GM19023 (cell line): ENCODE results near the gene UBE2O.
"Not testable (repeated sequence)": the region's sequence is repeated elsewhere in the genome, so short reads cannot be mapped to it uniquely, and the experiment has no call there.

Experiments used
- ATAC-seq: cut with Tn5 transposase; IDR thresholded peaks from one replicate; pipeline ENCODE4 v1.9.1; 2021; ENCODE audit warnings: mild to moderate bottlenecking, moderate library complexity; ENCODE audit not compliant: unreplicated experiment

The UBE2O gene

DNA sequence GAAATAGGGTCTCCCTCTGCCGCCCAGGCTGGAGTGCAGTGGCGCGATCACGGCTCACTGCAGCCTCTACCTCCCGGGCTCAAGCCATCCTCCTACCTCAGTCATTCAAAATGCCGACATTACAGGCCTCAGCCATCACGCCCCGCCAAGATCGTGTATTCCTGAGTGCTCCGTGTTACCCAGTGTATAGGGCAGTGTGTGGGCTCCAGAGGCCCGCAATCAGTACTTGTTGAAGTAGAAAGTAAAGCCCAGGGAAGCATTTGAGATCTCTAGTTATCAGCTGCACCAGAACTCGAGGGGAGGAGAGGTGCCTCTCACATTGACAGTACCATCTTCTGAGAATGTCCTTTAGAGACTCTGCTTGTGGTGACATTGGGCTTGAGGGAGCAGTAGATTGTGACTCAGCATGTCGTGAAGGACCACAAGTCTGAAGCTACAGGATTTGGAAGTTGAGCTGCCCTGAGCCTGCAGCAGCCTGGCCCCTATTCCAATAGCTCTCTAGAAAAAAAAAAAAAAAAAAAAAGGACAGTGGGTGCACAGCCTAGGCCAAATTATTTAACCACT is 98.1 kb downstream of the UBE2O start:
- ATAC-seq: no peak

DNA sequence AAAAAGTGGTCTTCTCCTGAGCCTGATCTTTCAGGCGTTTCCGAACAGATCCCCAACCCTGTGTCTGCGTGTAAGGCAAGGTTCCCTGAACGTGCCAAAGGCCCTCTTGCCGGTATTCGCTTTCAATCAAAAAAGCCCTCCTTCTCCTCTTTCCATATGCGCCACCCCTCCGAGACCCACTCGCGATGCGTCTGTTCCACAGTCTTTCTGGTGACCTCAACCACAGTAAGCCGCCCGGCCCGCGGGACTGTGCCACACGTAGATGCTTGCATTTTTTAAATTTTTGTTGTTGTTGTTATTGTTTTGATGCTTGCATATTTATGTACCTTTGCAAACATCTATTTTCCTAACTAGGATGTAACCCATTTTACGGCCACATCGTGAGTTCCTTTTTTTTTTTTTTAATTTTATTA is 98.6 kb downstream of the UBE2O start:
- no peak for ATAC-seq

- peak; percentile 91 for ATAC-seq
Measured at GRCh38 chr17:76353599-76354316, 99.2 kb downstream of the UBE2O start, which contains the start of gene PRPSAP1. TSS of gene PRPSAP1 (minus strand) at chr17:76353916. CDS start at chr17:76353703, 213 bp downstream.

GRCh38 chr17:76353004-76353598 is 99.9 kb downstream of the UBE2O start:
- ATAC-seq: peak; percentile 28

DNA sequence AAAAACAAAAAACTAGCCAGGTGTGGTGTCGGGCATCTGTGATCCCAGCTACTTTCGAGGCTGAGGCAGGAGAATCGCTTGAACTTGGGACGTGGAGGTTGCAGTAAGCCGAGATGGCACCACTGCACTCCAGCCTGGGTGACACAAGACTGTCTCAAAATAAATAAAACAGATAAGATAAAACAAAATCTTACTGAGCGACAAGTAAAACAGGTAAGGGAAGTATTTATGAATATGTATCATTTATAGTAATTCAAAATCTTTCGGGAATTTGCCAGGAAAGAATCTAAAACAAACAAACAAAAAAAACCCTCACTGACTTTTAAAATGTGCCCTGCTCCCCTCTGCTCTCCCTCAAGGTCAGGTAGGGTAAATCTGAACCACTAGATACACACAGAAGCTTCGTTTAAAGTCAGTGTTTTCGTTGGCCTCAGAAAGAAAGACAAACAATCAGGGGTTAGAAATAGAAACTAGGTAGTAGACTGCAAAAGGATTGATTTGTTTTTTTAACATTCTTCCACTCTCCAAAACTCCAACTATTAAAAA is 101.4 kb downstream of the UBE2O start:
- ATAC-seq: no peak

- no peak for ATAC-seq
Measured at GRCh38 chr17:76350463-76350862, 102.5 kb downstream of the UBE2O start.

- not testable (repeated sequence) for ATAC-seq
Measured at GRCh38 chr17:76346936-76347335, 106.0 kb downstream of the UBE2O start.

DNA sequence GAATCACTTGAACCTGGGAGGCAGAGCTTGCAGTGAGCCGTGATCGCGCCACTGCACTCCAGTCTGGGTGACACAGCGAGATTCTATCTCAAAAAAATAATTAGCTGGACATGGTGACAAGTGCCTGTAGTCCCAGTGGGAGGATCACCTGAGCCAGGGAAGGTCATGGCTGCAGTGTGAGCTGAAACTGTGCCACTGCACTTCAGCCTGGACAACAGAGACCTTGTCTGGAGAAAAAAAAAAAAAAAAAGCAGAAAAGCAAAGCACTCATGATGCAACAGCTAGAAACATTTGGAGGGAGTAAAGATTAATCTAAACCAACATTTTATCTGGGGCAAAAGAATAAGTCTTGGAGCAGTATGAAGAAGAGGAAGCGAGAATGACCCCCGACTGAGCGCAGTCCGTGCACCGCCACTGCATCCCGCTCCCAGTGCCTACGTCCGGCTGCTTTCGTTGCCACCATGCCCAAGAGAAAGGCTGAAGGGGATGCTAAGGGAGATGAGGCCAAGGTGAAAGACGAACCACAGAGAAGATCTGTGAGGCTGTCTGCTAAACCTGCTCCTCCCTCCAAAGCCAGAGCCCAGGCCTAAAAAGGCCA is 107.5 kb downstream of the UBE2O start:
- no peak for ATAC-seq

DNA sequence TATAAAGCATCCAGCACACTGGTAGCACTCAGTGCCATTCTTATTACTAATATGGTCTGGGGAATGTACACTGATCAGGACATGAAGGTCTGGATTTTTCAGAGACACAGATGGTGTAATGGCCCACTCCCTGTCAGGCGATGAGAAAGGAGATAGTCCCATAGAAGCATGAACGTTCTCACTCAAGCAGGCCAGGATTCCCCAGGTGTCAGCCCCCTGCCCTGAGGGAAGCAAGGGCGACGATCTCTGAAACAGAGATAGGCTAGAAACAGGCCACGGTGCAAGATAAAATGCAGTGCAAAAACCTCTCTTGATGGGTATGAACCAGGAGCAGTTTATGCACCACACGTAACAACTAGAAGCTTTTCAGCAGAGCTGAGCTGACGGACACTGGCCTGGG is 109.8 kb downstream of the UBE2O start:
- ATAC-seq: no peak

DNA sequence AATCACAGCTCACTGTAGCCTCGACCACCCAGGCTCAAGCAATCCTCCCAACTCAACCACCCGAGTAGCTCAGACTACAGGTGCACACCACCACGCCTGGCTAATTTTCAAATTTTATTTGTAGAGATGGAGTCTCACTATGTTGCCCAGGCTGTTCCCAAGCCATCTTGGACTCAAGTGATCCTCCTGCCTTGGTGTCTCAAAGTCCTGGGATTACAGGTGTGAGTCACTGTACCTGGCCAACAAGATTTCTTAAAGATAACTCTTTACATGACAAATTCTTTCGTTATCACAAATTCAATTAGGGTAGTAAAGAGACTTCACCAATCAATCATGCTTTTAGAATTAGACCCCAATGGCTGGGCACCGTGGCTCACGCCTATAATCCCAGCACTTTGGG is 111.7 kb downstream of the UBE2O start:
- ATAC-seq: no peak
